ENCODE results near the gene GDF15.

Gene GDF15

DNA sequence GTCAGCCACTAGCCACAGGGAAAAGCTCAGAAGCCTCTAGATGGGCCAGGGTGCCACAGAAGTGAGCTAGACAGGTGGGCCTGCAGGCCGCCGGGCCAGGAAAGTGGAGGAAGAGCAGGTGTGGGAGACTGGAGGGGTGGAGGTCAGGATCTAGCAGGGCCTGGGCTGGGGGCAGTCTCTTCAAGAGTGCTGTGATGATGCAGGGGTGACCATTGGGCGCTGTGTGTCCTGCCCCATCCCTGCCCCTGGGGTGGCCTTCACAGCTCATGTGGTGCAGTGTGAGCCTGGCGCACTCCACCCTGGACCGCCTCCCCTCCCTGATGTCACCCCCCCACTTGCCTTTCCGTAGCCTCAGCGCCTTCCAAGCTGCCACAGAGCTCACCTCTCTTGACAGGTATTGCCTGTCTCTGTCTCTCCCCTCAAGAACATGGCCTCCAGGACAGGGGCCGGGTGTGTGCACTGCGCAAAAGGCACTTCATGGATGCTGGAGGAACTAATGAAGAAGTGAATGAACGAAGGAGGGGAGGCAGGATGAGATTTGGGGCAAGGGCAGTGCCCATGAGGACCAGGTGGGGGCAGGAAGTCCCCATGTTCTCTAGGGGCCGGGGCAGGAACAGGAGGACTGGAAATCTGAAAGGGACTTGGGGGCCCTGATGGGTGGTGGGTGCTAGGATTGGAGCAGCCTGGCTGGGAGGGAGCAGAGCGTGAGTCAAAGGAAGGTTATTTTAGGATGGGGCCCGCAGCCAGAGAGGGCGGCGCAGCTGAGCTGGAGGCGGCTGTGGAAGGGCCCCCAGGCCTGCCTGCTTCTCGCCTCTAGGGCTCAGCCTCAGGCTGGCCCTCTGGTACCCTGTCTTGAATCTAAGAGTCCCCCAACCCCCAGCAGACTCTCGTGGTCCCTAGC is 39.8 kb downstream of the GDF15 start:
- H3K4me3 ChIP-seq: peak overlapping the region; percentile 28
- TF ChIP-seq, protein P1, sequence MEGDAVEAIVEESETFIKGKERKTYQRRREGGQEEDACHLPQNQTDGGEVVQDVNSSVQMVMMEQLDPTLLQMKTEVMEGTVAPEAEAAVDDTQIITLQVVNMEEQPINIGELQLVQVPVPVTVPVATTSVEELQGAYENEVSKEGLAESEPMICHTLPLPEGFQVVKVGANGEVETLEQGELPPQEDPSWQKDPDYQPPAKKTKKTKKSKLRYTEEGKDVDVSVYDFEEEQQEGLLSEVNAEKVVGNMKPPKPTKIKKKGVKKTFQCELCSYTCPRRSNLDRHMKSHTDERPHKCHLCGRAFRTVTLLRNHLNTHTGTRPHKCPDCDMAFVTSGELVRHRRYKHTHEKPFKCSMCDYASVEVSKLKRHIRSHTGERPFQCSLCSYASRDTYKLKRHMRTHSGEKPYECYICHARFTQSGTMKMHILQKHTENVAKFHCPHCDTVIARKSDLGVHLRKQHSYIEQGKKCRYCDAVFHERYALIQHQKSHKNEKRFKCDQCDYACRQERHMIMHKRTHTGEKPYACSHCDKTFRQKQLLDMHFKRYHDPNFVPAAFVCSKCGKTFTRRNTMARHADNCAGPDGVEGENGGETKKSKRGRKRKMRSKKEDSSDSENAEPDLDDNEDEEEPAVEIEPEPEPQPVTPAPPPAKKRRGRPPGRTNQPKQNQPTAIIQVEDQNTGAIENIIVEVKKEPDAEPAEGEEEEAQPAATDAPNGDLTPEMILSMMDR (IDR thresholded peaks at IDR 0.05): no peak
- no peak for DNase-seq (ENCODE audit: low spot score)
- peak overlapping the region; percentile 63 to 91 for H3K27ac ChIP-seq

DNA sequence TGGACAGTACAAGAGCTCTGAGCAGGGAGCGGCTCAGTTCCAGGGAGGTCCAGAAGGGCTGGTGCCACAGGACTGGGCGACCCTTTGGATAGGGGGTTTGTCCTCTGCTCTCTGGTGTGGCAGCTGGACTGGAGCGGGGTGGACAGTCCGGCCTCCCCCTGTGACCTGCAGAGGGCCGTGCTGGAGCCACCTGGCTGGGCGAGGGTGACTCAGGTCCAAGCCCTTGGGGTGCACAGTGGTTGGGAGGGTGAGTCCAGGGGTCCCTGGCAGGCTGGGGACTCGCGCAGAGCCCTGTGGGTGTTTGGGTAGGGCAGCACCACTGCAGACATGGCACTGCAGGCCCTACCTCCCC is 40.4 kb downstream of the GDF15 start:
- H3K27ac ChIP-seq: peak overlapping the region; percentile 63 to 91
- H3K4me3 ChIP-seq: peak overlapping the region; percentile 28
- TF ChIP-seq, protein P1 (IDR thresholded peaks at IDR 0.05): no peak
- no peak for DNase-seq (ENCODE audit: low spot score)

DNA sequence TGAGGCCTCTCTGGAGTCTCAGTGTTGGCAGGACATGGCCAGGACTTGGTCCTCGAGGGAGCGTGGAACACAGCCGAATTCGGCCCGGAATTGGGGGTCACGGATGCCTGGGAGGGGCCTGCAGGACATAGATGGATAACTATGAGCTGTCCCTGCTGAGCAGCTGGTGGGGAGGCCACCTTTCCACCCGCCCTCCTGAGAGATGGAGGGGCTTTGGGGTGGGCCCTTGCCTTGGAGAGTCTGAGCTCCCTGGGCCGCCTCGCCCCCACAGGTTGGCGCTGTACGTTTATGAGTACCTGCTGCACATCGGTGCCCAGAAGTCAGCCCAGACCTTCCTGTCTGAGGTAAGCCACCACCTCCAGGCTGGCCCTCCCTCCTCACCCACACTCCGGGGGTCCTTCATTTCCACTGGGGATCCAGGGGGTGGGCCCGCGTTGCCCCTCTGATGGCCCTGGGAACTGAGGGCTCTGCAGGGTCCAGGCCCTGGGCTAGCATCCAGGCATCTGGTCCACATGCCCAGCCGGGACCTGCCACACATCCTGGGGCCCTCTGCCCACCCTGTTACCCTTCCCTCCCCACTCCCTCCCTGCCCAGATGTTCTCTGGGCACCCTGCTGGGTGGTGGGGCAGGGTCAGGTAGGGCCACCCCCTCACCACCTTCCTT is 41.3 kb downstream of the GDF15 start:
- Histone ChIP-seq H3K27ac (peak overlapping the region in 1 of 2 donors; percentile 91), H3K4me3 (no peak overlapping the region)
- DNase-seq (ENCODE audit: low spot score): no peak
- TF ChIP-seq, protein P1 (IDR thresholded peaks at IDR 0.05): no peak

DNA sequence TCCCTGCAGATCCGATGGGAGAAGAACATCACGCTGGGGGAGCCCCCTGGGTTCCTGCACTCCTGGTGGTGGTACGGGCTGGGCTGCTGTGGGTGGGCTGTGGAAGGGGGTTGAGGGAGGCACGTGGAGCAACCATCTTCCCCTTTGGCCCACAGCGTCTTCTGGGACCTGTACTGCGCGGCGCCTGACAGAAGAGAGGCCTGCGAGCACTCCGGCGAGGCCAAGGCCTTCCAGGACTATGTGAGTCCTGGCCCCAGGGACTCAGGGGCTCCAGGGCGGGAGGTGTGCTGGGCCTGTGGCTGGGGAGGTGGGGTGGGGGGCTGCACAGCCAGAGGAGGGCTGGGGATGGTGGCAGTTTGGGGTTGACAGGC is 41.8 kb downstream of the GDF15 start:
- no peak overlapping the region for H3K4me3 ChIP-seq
- peak overlapping the region in 1 of 2 donors; percentile 91 for H3K27ac ChIP-seq
- TF ChIP-seq, protein P1 (IDR thresholded peaks at IDR 0.05): no peak
- DNase-seq (ENCODE audit: low spot score): no peak

DNA sequence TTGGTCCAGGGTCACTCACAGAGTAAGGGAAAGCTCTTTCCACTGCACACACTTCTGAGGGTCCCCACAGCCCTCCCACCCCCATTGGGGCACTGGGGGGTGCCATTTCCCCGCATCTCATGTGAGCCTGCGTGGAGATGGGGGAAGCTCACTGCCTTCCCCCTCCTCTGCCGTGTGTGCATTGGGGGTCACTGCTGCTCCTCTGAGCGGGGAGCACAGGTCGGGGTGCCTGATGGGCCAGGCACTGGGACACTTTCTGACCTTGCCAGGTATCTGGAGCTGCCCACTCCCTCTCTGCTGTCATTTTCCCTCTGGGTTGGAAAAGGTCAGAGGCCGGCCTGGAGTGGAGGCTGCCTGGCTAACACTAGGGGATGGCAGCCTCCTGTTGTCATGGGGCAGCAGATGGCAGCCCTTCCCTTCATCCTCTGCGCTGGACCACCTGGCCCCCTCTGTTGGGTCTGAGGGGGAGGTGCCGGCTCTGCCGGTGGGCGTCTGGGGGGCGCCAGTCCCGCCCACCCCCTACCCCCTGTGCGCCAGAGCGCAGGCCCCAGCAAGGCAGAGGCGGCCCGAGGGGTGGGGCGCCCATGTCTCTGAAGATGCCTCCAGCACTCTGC is 42.3 kb downstream of the GDF15 start:
- peak overlapping the region; percentile 69 for H3K4me3 ChIP-seq
- H3K27ac ChIP-seq: peak overlapping the region; percentile 80 to 90
- TF ChIP-seq, protein P1 (IDR thresholded peaks at IDR 0.05): no peak
- no peak for DNase-seq (ENCODE audit: low spot score)

DNA sequence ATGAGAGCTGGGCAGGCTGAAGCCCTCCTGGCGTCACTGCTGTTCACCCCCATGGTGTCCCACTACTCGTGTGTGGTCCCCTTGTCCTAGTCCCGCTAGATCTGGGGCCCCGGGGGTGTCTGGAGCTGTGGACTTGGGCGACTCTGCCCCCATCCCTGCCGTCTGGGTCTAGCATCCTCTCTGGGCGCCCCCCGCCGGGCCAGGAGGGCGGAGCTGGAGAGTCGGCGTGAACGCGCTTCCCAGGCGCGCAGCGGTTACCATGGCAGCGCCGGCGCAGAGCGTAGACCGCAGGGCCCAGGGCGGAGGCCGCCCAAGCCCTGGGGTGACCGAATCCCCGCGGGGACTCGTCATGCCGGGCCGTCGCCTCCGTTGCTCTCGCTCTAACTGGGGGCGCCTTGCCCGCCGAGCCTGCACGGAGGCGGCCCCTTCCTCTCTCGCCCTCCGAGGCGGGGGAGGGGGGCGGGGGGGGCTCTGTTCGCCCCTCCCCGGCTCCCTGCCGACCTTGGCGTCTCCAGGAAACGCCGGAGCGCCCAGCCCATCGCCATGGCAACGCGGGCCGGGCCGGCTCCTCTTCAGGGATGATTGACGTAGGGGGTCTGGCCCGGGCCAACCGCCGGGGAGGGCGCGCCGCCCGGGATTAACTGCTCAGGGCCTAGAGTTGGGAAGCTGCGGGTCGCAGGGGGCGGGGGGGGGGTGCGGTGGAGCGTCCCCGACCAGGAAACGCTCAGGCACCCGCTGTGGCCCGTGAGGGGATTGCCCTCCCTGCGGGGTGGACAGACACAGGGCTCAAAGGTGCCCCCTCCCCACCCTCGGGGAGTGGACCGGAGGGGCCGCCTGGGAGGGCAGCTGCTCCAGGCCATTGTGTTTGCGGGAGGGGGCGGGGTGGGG is 43.1 kb downstream of the GDF15 start:
- Histone ChIP-seq H3K27ac (peak overlapping the region; percentile 80 to 90), H3K4me3 (peak overlapping the region; percentile 69)
- no peak for DNase-seq (ENCODE audit: low spot score)
- TF ChIP-seq, protein P1 (IDR thresholded peaks at IDR 0.05): no peak

Data from coronary artery (tissue), 2 donors.